Neural cell (in vitro differentiated cells): ENCODE data around the gene C2orf68. TPM values are rescaled to one million over a fixed set of nuclear protein-coding genes. Genes with fewer than 3 reads are reported as not detected.

ENCODE experiments used
- H2AFZ ChIP-seq: fragments of 200-600, 300-800 bp; sonication (generic), shearing (Covaris generic); 2 replicates; pipeline ENCODE4 v1.6.0; 2014; ENCODE audit warnings: low read depth, mild to moderate bottlenecking, antibody characterized with exemption, low read length, moderate library complexity
- H3F3A ChIP-seq: fragments of 200-600 bp; shearing (Covaris generic); 2 replicates; pipeline ENCODE4 v1.6.1; 2016; ENCODE audit warnings: mild to moderate bottlenecking, moderate library complexity, mixed read lengths, antibody characterized with exemption, low read length; ENCODE audit not compliant: insufficient read depth, poor library complexity, severe bottlenecking
- H3K27ac ChIP-seq: fragments of 200-600, 300-800 bp; sonication (generic), shearing (Covaris generic); 2 replicates; pipeline ENCODE4 v1.5.1; 2014; ENCODE audit warnings: mild to moderate bottlenecking, low read length, moderate library complexity
- H3K27me3 ChIP-seq: fragments of 300-800, 200-600 bp; sonication (generic), shearing (Covaris generic); 2 replicates; pipeline ENCODE4 v1.6.0; 2014; ENCODE audit warnings: mild to moderate bottlenecking, low read depth, low read length, moderate library complexity; ENCODE audit not compliant: insufficient read depth
- H3K36me3 ChIP-seq: fragments of 300-800, 200-600 bp; sonication (generic), shearing (Covaris generic); 2 replicates; pipeline ENCODE4 v1.5.1; 2014; ENCODE audit warnings: mild to moderate bottlenecking, antibody characterized with exemption, low read length, moderate library complexity; ENCODE audit not compliant: insufficient read depth
- H3K4me2 ChIP-seq: fragments of 300-800, 200-600 bp; sonication (generic), shearing (Covaris generic); 2 replicates; pipeline ENCODE4 v1.6.0; 2014; ENCODE audit warnings: mild to moderate bottlenecking, low read length
- H3K4me3 ChIP-seq: fragments of 300-800, 200-600 bp; sonication (generic), shearing (Covaris generic); 2 replicates; pipeline ENCODE4 v1.5.1; 2014; ENCODE audit warnings: mild to moderate bottlenecking, low read length, moderate library complexity
- H3K79me2 ChIP-seq: fragments of 200-600 bp; shearing (Covaris generic); replicated peaks from 2 replicates; pipeline ENCODE4 v1.6.0; 2014; ENCODE audit warnings: mild to moderate bottlenecking, low read length, moderate library complexity; ENCODE audit not compliant: insufficient read depth
- H3K9ac ChIP-seq: fragments of 300-800, 200-600 bp; sonication (generic), shearing (Covaris generic); 2 replicates; pipeline ENCODE4 v1.6.1; 2016; ENCODE audit warnings: mild to moderate bottlenecking, low read length, mixed read lengths
- H3K9me2 ChIP-seq: fragments of 200-600 bp; shearing (Covaris generic); 2 replicates; pipeline ENCODE4 v1.6.1; 2016; ENCODE audit warnings: mild to moderate bottlenecking, low read length, mixed read lengths; ENCODE audit not compliant: insufficient read depth
- H3K9me3 ChIP-seq: fragments of 200-600, 300-800 bp; sonication (generic), shearing (Covaris generic); 2 replicates; pipeline ENCODE4 v1.6.1; 2016; ENCODE audit warnings: mild to moderate bottlenecking, mixed run types, low read length, moderate library complexity, mixed read lengths
- H4K20me1 ChIP-seq: fragments of 200-600 bp; shearing (Covaris generic); 2 replicates; pipeline ENCODE4 v1.6.1; 2016; ENCODE audit warnings: mild to moderate bottlenecking, mixed run types; ENCODE audit not compliant: insufficient read depth
- CTCF ChIP-seq: fragments of 450-650 bp; IDR thresholded peaks from 2 replicates; pipeline ENCODE4 v1.5.1; 2014; ENCODE audit warnings: antibody characterized with exemption, mild to moderate bottlenecking, moderate library complexity; ENCODE audit not compliant: poor library complexity, severe bottlenecking
- EP300 ChIP-seq: fragments of 450-650 bp; conservative IDR thresholded peaks from 2 replicates; pipeline ENCODE4 v1.6.1; 2014; ENCODE audit warnings: antibody characterized with exemption, mild to moderate bottlenecking, moderate library complexity; ENCODE audit not compliant: poor library complexity, severe bottlenecking
- EZH2 ChIP-seq: fragments of 200-600, 300-800 bp; shearing (Covaris generic), sonication (generic); IDR thresholded peaks from 2 replicates; pipeline ENCODE4 v1.6.1; 2014; ENCODE audit warnings: antibody characterized with exemption, low read length, borderline replicate concordance, mild to moderate bottlenecking; ENCODE audit not compliant: insufficient read depth, poor library complexity, severe bottlenecking
- MXI1 ChIP-seq: fragments of 450-650 bp; conservative IDR thresholded peaks from 2 replicates; pipeline ENCODE4 v1.6.1; 2014; ENCODE audit warnings: antibody characterized with exemption, mild to moderate bottlenecking; ENCODE audit not compliant: poor library complexity, severe bottlenecking
- POLR2AphosphoS5 ChIP-seq: IDR thresholded peaks from 2 replicates; pipeline ENCODE4 v1.6.1; 2012
- RAD21 ChIP-seq: fragments of 450-650 bp; conservative IDR thresholded peaks from 2 replicates; pipeline ENCODE4 v1.6.1; 2014; ENCODE audit warnings: antibody characterized with exemption, mild to moderate bottlenecking, moderate library complexity
- REST ChIP-seq: IDR thresholded peaks from 2 replicates; pipeline ENCODE4 v1.6.1; 2012; ENCODE audit warnings: borderline replicate concordance
- SMC3 ChIP-seq: fragments of 450-650 bp; conservative IDR thresholded peaks from 2 replicates; pipeline ENCODE4 v1.6.1; 2014; ENCODE audit warnings: antibody characterized with exemption, mild to moderate bottlenecking, moderate library complexity; ENCODE audit not compliant: poor library complexity
- TAF1 ChIP-seq: IDR thresholded peaks from 2 replicates; pipeline ENCODE4 v1.6.1; 2012; ENCODE audit warnings: low read depth
- polyA plus RNA-seq: library from polyadenylated mRNA; depleted of rRNA; stranded (reverse); fragments of >200 nt; gene quantifications from 2 replicates; pipeline ENCODE4 v1.2.3, GENCODE V29; 2014

C2orf68 gene
- polyA plus RNA-seq, 1 donor from 2014 or later, result 28.0 TPM

GRCh38 chr2:85653996-85654395 is 42.1 kb upstream of the C2orf68 start:
- H3F3A ChIP-seq, result no peaks in the 10 kb centered on the region
- no peak overlapping the region for H3K27ac ChIP-seq
- H3K79me2 ChIP-seq, result no peaks in the 10 kb centered on the region

GRCh38 chr2:85652056-85652455 is 40.2 kb upstream of the C2orf68 start:
- no peaks in the 10 kb centered on the region for H3K79me2 ChIP-seq
- H3K36me3 ChIP-seq, result peaks cover 8% of the 10 kb centered on the region
- no peaks in the 10 kb centered on the region for H3K9me3 ChIP-seq
- no peak overlapping the region for H3K27ac ChIP-seq
- H4K20me1 ChIP-seq, result no peaks in the 10 kb centered on the region
- H3K9ac ChIP-seq, result no peak overlapping the region
- H3F3A ChIP-seq, result no peaks in the 10 kb centered on the region
- H3K4me2 ChIP-seq, result no peak overlapping the region
- H2AFZ ChIP-seq, result no peak overlapping the region
- no peak overlapping the region for H3K4me3 ChIP-seq
- H3K9me2 ChIP-seq, result no peaks in the 10 kb centered on the region
- H3K27me3 ChIP-seq, result no peaks in the 10 kb centered on the region
- no peak for TF ChIP-seq CTCF
- TF ChIP-seq RAD21, result no peak
- no peak for TF ChIP-seq EP300
- TF ChIP-seq TAF1, result no peak
- TF ChIP-seq POLR2AphosphoS5, result no peak
- TF ChIP-seq EZH2, result no peak
- no peak for TF ChIP-seq REST

More at GRCh38 chr2:85653996-85654395, 42.1 kb upstream of the C2orf68 start:
- H2AFZ ChIP-seq, result no peak overlapping the region
- no peak overlapping the region for H3K4me3 ChIP-seq
- H3K9me3 ChIP-seq, result no peaks in the 10 kb centered on the region
- TF ChIP-seq POLR2AphosphoS5 (no peak), REST (no peak), RAD21 (no peak), TAF1 (no peak), EZH2 (no peak), EP300 (no peak), SMC3 (no peak), CTCF (no peak), MXI1 (no peak)
- H3K9ac ChIP-seq, result no peak overlapping the region
- H3K4me2 ChIP-seq, result no peak overlapping the region
- no peaks in the 10 kb centered on the region for H4K20me1 ChIP-seq
- H3K9me2 ChIP-seq, result no peaks in the 10 kb centered on the region
- H3K27me3 ChIP-seq, result no peaks in the 10 kb centered on the region
- H3K36me3 ChIP-seq, result peaks cover under 1% of the 10 kb centered on the region
